GM12892 (cell line): ENCODE measurements around the gene MED16.

ENCODE experiments used
- POLR2A ChIP-seq: IDR thresholded peaks from 2 replicates; pipeline ENCODE4 v1.6.1; 2011; ENCODE audit warnings: low read depth, low read length, control low read depth
- POLR2AphosphoS5 ChIP-seq: IDR thresholded peaks from 2 replicates; pipeline ENCODE4 v1.6.1; 2011; ENCODE audit warnings: low read depth, low read length, control low read depth

GRCh38 chr19:850221-850978 is 42.6 kb downstream of the MED16 start:
- TF ChIP-seq POLR2A (no peak), POLR2AphosphoS5 (no peak)
